Glutamatergic neuron (in vitro differentiated cells): ENCODE data around the gene VOPP1. TPM values are rescaled to one million over a fixed set of nuclear protein-coding genes. Genes with fewer than 3 reads are reported as not detected.

ENCODE experiments used
- DNase-seq: peaks from one replicate; pipeline ENCODE4 v3.0.0; 2022
- H3K27ac Mint-ChIP-seq: one replicate; pipeline ENCODE4 v1.8.0; 2020; ENCODE audit warnings: mild to moderate bottlenecking, mixed read lengths, inconsistent platforms; ENCODE audit not compliant: unreplicated experiment
- H3K27me3 Mint-ChIP-seq: one replicate; pipeline ENCODE4 v1.8.0; 2020; ENCODE audit warnings: mild to moderate bottlenecking, moderate library complexity, mixed read lengths, inconsistent platforms; ENCODE audit not compliant: unreplicated experiment
- H3K36me3 Mint-ChIP-seq: one replicate; pipeline ENCODE4 v1.8.0; 2020; ENCODE audit warnings: mild to moderate bottlenecking, mixed read lengths, inconsistent platforms; ENCODE audit not compliant: unreplicated experiment
- H3K4me1 Mint-ChIP-seq: one replicate; pipeline ENCODE4 v1.8.0; 2020; ENCODE audit warnings: mild to moderate bottlenecking, low read depth, mixed read lengths, inconsistent platforms; ENCODE audit not compliant: unreplicated experiment
- H3K4me3 Mint-ChIP-seq: one replicate; pipeline ENCODE4 v1.8.0; 2020; ENCODE audit warnings: mild to moderate bottlenecking, mixed read lengths, inconsistent platforms; ENCODE audit not compliant: unreplicated experiment
- H3K9me3 Mint-ChIP-seq: one replicate; pipeline ENCODE4 v1.8.0; 2020; ENCODE audit warnings: mild to moderate bottlenecking, moderate library complexity, mixed read lengths, inconsistent platforms; ENCODE audit not compliant: unreplicated experiment
- CTCF ChIP-seq: fragments of 200-600 bp; sonication (generic); IDR thresholded peaks from one replicate; pipeline ENCODE4 v1.5.0; 2021; ENCODE audit not compliant: partially characterized antibody, unreplicated experiment
- total RNA-seq: library from RNA; stranded (reverse); fragmentation: NEBNext Ultra II Directional; extraction: Animal tissue kit (Norgen Biotek cat#: 25700); gene quantifications from one replicate; pipeline ENCODE4 v1.2.1, GENCODE V29; 2021; ENCODE audit not compliant: unreplicated experiment

VOPP1 gene
- total RNA-seq, 1 donor from 2014 or later: 30.6 TPM

GRCh38 chr7:55427342-55427741 lies 145.0 kb downstream of the VOPP1 start:
- no peak overlapping the region for H3K27ac Mint-ChIP-seq
- H3K4me1 Mint-ChIP-seq: peaks cover 15% of the 10 kb centered on the region
- peaks cover 6% of the 10 kb centered on the region for H3K36me3 Mint-ChIP-seq
- no peak for TF ChIP-seq CTCF
- no peaks in the 10 kb centered on the region for H3K9me3 Mint-ChIP-seq
- H3K4me3 Mint-ChIP-seq: no peak overlapping the region
- peaks cover 5% of the 10 kb centered on the region for H3K27me3 Mint-ChIP-seq
- no peak for DNase-seq

DNA sequence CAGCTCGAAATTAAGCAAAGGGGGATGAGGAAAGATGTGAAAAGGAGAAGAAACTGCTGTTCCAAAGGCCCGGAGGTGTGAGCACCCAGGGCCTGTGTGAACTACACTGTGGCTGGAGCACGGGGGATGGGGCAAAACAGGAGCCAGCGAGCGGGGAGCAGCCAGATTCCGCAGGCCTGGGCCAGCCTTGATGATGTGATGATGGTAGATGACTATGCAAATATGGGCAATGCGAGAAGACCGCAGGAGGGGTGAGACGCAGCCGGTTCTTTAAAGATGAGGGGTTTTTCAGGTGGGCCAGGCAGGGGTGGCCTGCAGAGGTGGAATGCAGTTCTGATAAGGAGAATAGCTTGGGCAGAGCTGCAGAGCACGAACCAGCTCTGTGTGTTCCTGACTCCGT lies 145.6 kb downstream of the VOPP1 start:
- H3K36me3 Mint-ChIP-seq: peaks cover 6% of the 10 kb centered on the region
- DNase-seq: no peak
- H3K27ac Mint-ChIP-seq: no peak overlapping the region
- no peaks in the 10 kb centered on the region for H3K9me3 Mint-ChIP-seq
- peaks cover 15% of the 10 kb centered on the region for H3K4me1 Mint-ChIP-seq
- peaks cover 5% of the 10 kb centered on the region for H3K27me3 Mint-ChIP-seq
- no peak for TF ChIP-seq CTCF
- no peak overlapping the region for H3K4me3 Mint-ChIP-seq

DNA sequence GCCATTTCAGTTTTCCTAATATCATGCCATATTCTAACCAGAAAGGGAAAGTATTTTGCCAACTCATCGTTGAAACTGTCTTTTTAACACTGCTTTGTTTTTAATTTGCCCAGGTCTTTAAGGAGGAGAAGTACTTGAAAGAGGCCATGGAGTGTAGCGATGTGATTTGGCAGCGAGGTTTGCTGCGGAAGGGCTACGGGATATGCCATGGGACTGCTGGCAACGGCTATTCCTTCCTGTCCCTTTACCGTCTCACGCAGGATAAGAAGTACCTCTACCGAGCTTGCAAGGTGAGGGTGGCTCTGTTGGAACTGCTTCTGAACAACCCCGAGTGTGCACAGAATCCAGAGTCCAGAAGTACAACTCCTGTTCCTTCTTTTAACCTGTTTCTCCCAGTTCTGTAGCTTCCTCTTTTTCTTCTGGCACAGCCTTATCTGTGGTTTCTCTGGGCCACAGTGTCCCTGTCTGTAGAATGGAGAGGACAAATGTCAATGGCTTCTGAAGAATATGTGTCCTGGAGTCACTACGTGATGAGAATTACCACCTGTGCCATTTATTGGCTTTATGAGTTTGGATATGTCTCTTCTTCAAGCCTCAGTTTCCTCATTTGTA lies 147.1 kb downstream of the VOPP1 start:
- H3K27me3 Mint-ChIP-seq: peaks cover 5% of the 10 kb centered on the region
- no peak for TF ChIP-seq CTCF
- peaks cover 6% of the 10 kb centered on the region for H3K36me3 Mint-ChIP-seq
- peaks cover 15% of the 10 kb centered on the region for H3K4me1 Mint-ChIP-seq
- H3K27ac Mint-ChIP-seq: no peak overlapping the region
- DNase-seq: no peak
- H3K4me3 Mint-ChIP-seq: no peak overlapping the region
- no peaks in the 10 kb centered on the region for H3K9me3 Mint-ChIP-seq

DNA sequence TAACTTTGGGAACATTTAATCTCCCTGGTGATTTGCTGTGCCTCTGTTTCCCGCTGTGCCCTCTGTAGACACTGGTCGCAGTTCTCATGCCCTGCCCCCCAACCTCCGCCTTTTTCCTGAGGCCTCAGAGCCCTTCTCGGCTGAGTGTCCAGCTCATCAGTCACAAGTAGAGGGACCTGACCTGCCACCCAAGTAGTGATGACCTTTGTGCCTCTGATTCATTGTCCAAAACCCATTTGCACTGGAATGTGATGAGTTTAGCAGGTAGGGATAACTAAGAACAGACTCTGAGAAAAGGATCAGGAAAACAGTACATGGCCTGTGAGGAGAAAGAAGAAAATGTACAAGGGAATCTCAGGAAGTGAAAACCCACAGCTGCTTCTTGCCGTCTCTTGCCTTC lies 148.4 kb downstream of the VOPP1 start:
- H3K27ac Mint-ChIP-seq: no peak overlapping the region
- H3K4me1 Mint-ChIP-seq: peaks cover 15% of the 10 kb centered on the region
- no peak for TF ChIP-seq CTCF
- peaks cover 6% of the 10 kb centered on the region for H3K36me3 Mint-ChIP-seq
- no peak overlapping the region for H3K4me3 Mint-ChIP-seq
- no peak for DNase-seq
- H3K9me3 Mint-ChIP-seq: no peaks in the 10 kb centered on the region
- peaks cover 5% of the 10 kb centered on the region for H3K27me3 Mint-ChIP-seq

DNA sequence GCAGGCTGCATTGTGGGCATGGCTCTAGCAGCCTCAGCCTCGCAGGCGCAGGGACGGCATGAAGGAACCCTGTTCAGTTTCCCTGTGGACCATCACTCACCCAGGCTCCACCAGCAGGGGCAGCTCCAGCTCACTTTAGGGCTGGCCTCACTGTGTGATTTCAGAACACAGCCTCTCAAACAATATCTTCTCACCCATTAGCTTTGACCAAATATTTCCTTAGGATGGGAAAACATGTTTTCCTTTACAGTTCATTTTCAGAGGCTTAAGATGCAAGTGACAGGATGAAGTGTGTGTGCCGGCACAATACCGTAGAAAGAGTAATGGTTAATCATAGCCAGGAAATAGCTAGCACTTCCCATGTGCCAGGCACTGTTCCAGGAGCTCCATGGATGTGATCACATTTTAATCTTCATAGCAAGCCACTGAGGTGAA lies 149.0 kb downstream of the VOPP1 start:
- Mint-ChIP-seq H3K4me1 (peaks cover 13% of the 10 kb centered on the region), H3K9me3 (no peaks in the 10 kb centered on the region), H3K27me3 (peaks cover 5% of the 10 kb centered on the region), H3K36me3 (peaks cover 6% of the 10 kb centered on the region), H3K4me3 (no peak overlapping the region), H3K27ac (no peak overlapping the region)
- TF ChIP-seq CTCF: no peak
- no peak for DNase-seq

Other genes starting within 250 kb of the VOPP1 start
- 24.1 TPM for gene LANCL2, start 207.2 kb downstream of the VOPP1 start, total RNA-seq